Neural progenitor cell (in vitro differentiated cells): ENCODE data around the gene MBNL2.

Experiments used
- EZH2 ChIP-seq: fragments of 200-600 bp; sonication (generic); IDR thresholded peaks from 2 replicates; pipeline ENCODE4 v1.6.1; 2017; ENCODE audit warnings: antibody characterized with exemption, mild to moderate bottlenecking, moderate library complexity
- EZH2phosphoT487 ChIP-seq: fragments of 200-600 bp; sonication (generic); IDR thresholded peaks from 2 replicates; pipeline ENCODE4 v1.6.1; 2017; ENCODE audit warnings: antibody characterized with exemption
- TF ChIP-seq, protein P1 (sequence below): fragments of 200-600 bp; sonication (generic); IDR thresholded peaks from 2 replicates; pipeline ENCODE4 v1.5.1; 2017; ENCODE audit warnings: antibody characterized with exemption, mild to moderate bottlenecking

DNA sequence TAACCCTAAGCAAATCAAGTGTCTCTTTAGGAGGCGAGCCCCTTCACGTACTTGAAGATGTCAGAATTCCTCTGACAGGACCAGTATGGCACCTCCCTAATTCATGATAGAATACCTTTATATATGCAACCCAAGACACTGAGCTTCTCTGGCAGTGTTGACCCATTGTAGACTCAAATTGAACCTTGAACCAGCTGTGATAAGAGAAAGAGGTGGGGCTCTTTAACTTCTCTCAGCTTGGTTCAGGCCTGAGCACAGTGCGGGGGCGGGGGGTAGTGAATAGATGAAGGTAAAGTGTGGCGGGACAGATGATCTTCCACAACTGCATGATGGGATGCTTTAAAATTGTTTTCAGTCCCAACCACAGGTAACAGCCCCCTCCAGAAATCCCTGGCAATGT is 12.1 kb downstream of the MBNL2 start:
- TF ChIP-seq, protein P1, sequence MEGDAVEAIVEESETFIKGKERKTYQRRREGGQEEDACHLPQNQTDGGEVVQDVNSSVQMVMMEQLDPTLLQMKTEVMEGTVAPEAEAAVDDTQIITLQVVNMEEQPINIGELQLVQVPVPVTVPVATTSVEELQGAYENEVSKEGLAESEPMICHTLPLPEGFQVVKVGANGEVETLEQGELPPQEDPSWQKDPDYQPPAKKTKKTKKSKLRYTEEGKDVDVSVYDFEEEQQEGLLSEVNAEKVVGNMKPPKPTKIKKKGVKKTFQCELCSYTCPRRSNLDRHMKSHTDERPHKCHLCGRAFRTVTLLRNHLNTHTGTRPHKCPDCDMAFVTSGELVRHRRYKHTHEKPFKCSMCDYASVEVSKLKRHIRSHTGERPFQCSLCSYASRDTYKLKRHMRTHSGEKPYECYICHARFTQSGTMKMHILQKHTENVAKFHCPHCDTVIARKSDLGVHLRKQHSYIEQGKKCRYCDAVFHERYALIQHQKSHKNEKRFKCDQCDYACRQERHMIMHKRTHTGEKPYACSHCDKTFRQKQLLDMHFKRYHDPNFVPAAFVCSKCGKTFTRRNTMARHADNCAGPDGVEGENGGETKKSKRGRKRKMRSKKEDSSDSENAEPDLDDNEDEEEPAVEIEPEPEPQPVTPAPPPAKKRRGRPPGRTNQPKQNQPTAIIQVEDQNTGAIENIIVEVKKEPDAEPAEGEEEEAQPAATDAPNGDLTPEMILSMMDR = no peak
- no peak for TF ChIP-seq EZH2
- no peak for TF ChIP-seq EZH2phosphoT487
